Stimulated activated CD4-positive, alpha-beta T cell treated with anti-CD3 and anti-CD28 coated beads, Interleukin-4, amount 100 ng/mL, for 1 hour (primary cell): ENCODE results near the gene FGD6.
"Not testable (repeated sequence)": the region's sequence is repeated elsewhere in the genome, so short reads cannot be mapped to it uniquely, and the experiment has no call there.

Experiments used
- DNase-seq: peaks from one replicate; pipeline ENCODE4 v3.0.0-alpha.2; 2020

The FGD6 gene

GRCh38 chr12:95204141-95204866 is 13.0 kb downstream of the FGD6 start:
- no peak for DNase-seq

- no peak for DNase-seq
Observed at GRCh38 chr12:95203487-95204030, 13.7 kb downstream of the FGD6 start.

GRCh38 chr12:95202691-95203486 is 14.4 kb downstream of the FGD6 start:
- DNase-seq, result no peak

GRCh38 chr12:95201056-95201670 is 16.1 kb downstream of the FGD6 start:
- DNase-seq, result no peak

GRCh38 chr12:95200128-95200894 is 17.0 kb downstream of the FGD6 start:
- DNase-seq, result no peak

- no peak for DNase-seq
Observed at GRCh38 chr12:95198914-95199313, 18.4 kb downstream of the FGD6 start.

- DNase-seq, result no peak
Observed at GRCh38 chr12:95197636-95198035, 19.6 kb downstream of the FGD6 start.

GRCh38 chr12:95196875-95197569 is 20.2 kb downstream of the FGD6 start:
- not testable (repeated sequence) for DNase-seq

- no peak for DNase-seq
Observed at GRCh38 chr12:95195122-95195521, 22.1 kb downstream of the FGD6 start.

GRCh38 chr12:95193139-95193538 is 24.1 kb downstream of the FGD6 start:
- no peak for DNase-seq

- no peak for DNase-seq
Observed at GRCh38 chr12:95192271-95192670, 25.0 kb downstream of the FGD6 start.

GRCh38 chr12:95191060-95191696 is 26.1 kb downstream of the FGD6 start:
- no peak for DNase-seq

- DNase-seq, result no peak
Observed at GRCh38 chr12:95187865-95188415, 29.3 kb downstream of the FGD6 start.

GRCh38 chr12:95185854-95186253 is 31.4 kb downstream of the FGD6 start:
- DNase-seq, result no peak

GRCh38 chr12:95185072-95185471 is 32.2 kb downstream of the FGD6 start:
- DNase-seq, result no peak

- DNase-seq, result no peak
Observed at GRCh38 chr12:95184121-95184520, 33.1 kb downstream of the FGD6 start.

- DNase-seq, result no peak
Observed at GRCh38 chr12:95182868-95183415, 34.3 kb downstream of the FGD6 start.

GRCh38 chr12:95181103-95181502 is 36.2 kb downstream of the FGD6 start:
- no peak for DNase-seq

- DNase-seq, result no peak
Observed at GRCh38 chr12:95179011-95179410, 38.3 kb downstream of the FGD6 start.

- DNase-seq, result no peak
Observed at GRCh38 chr12:95178136-95178535, 39.1 kb downstream of the FGD6 start.

GRCh38 chr12:95177201-95177768 is 40.0 kb downstream of the FGD6 start:
- DNase-seq, result no peak
